ENCODE data around the gene DTWD1.
"Not testable (repeated sequence)": the region's sequence is repeated elsewhere in the genome, so short reads cannot be mapped to it uniquely, and the experiment has no call there.

Gene DTWD1

GRCh38 chr15:49620658-49621368 is at the start of gene DTWD1, which contains the start of gene FAM227B:
DTWD1 (plus strand) TSS chr15:49621048; CDS start chr15:49625168, 4,120 bp downstream.
FAM227B (minus strand) TSS chr15:49620818; CDS start chr15:49615171, 5,647 bp downstream.
- DNase-seq (ENCODE audit: low read depth in 1 of 2, low spot score in 1 of 2) = peak; percentile 81 to 90

GRCh38 chr15:49573421-49573820 is 47.4 kb upstream of the DTWD1 start:
- DNase-seq (ENCODE audit: low read depth in 1 of 2, low spot score in 1 of 2) = no peak

- DNase-seq (ENCODE audit: low read depth in 1 of 2, low spot score in 1 of 2) = no peak
Measured at GRCh38 chr15:49589030-49589429, 31.8 kb upstream of the DTWD1 start.

- DNase-seq (ENCODE audit: low read depth in 1 of 2, low spot score in 1 of 2) = not testable (repeated sequence)
Measured at GRCh38 chr15:49592829-49593316, 28.0 kb upstream of the DTWD1 start.

- DNase-seq (ENCODE audit: low read depth in 1 of 2, low spot score in 1 of 2) = no peak
Measured at GRCh38 chr15:49604625-49605409, 16.0 kb upstream of the DTWD1 start.

GRCh38 chr15:49605588-49605987 is 15.3 kb upstream of the DTWD1 start:
- no peak for DNase-seq (ENCODE audit: low read depth in 1 of 2, low spot score in 1 of 2)

- DNase-seq (ENCODE audit: low read depth in 1 of 2, low spot score in 1 of 2) = no peak
Measured at GRCh38 chr15:49606594-49606993, 14.3 kb upstream of the DTWD1 start.

- DNase-seq (ENCODE audit: low read depth in 1 of 2, low spot score in 1 of 2) = no peak
Measured at GRCh38 chr15:49610157-49610918, 10.5 kb upstream of the DTWD1 start.

GRCh38 chr15:49612240-49612639 is 8.6 kb upstream of the DTWD1 start:
- DNase-seq (ENCODE audit: low read depth in 1 of 2, low spot score in 1 of 2) = not testable (repeated sequence)

GRCh38 chr15:49619226-49619625 is 1.6 kb upstream of the DTWD1 start:
- no peak for DNase-seq (ENCODE audit: low read depth in 1 of 2, low spot score in 1 of 2)

GRCh38 chr15:49620199-49620598 is 649 bp upstream of the DTWD1 start:
- no peak for DNase-seq (ENCODE audit: low read depth in 1 of 2, low spot score in 1 of 2)

- no peak for DNase-seq (ENCODE audit: low read depth in 1 of 2, low spot score in 1 of 2)
Measured at GRCh38 chr15:49621401-49621811, 558 bp downstream of the DTWD1 start.

- DNase-seq (ENCODE audit: low read depth in 1 of 2, low spot score in 1 of 2) = no peak
Measured at GRCh38 chr15:49621887-49622286, 1.0 kb downstream of the DTWD1 start.

- no peak for DNase-seq (ENCODE audit: low read depth in 1 of 2, low spot score in 1 of 2)
Measured at GRCh38 chr15:49622561-49622960, 1.7 kb downstream of the DTWD1 start.

GRCh38 chr15:49624056-49624455 is 3.2 kb downstream of the DTWD1 start:
- DNase-seq (ENCODE audit: low read depth in 1 of 2, low spot score in 1 of 2) = no peak

GRCh38 chr15:49625460-49626036 is 4.7 kb downstream of the DTWD1 start:
- no peak for DNase-seq (ENCODE audit: low read depth in 1 of 2, low spot score in 1 of 2)

GRCh38 chr15:49627407-49627877 is 6.6 kb downstream of the DTWD1 start:
- DNase-seq (ENCODE audit: low read depth in 1 of 2, low spot score in 1 of 2) = no peak

GRCh38 chr15:49628379-49628778 is 7.5 kb downstream of the DTWD1 start:
- DNase-seq (ENCODE audit: low read depth in 1 of 2, low spot score in 1 of 2) = no peak

- DNase-seq (ENCODE audit: low read depth in 1 of 2, low spot score in 1 of 2) = no peak
Measured at GRCh38 chr15:49637857-49638256, 17.0 kb downstream of the DTWD1 start.

GRCh38 chr15:49644364-49644794 is 23.5 kb downstream of the DTWD1 start:
- DNase-seq (ENCODE audit: low read depth in 1 of 2, low spot score in 1 of 2) = no peak

- no peak for DNase-seq (ENCODE audit: low read depth in 1 of 2, low spot score in 1 of 2)
Measured at GRCh38 chr15:49645277-49645676, 24.4 kb downstream of the DTWD1 start.

Data from activated T-helper 1 cell treated with anti-CD3 and anti-CD28 coated beads, Interleukin-2, amount 50 U/mL, for 16 hours (primary cell).